HAP-1 (cell line): ENCODE measurements around the gene DDX39A.

Experiments
- DNase-seq, 2 experiments: peaks; one replicate each; pipeline ENCODE4 v3.0.0-alpha.2; 2016 to 2020; ENCODE audit warnings: low spot score in 2 of 2
- H3K27me3 ChIP-seq: fragments of 250-450 bp; sonication (Bioruptor Pico); 2 replicates; pipeline ENCODE4 v1.5.1; 2020; ENCODE audit warnings: low read depth, mild to moderate bottlenecking, moderate library complexity
- H3K36me3 ChIP-seq: fragments of 250-450 bp; sonication (Bioruptor Pico); replicated peaks from 2 replicates; pipeline ENCODE4 v1.5.1; 2020; ENCODE audit warnings: mild to moderate bottlenecking
- H3K4me1 ChIP-seq: fragments of 250-450 bp; sonication (Bioruptor Pico); 2 replicates; pipeline ENCODE4 v1.5.1; 2020; ENCODE audit warnings: mild to moderate bottlenecking
- H3K4me3 ChIP-seq: fragments of 250-450 bp; sonication (Bioruptor Pico); 2 replicates; pipeline ENCODE4 v1.5.1; 2020; ENCODE audit warnings: mild to moderate bottlenecking, moderate library complexity
- H3K9me3 ChIP-seq: fragments of 250-450 bp; sonication (Bioruptor Pico); 2 replicates; pipeline ENCODE4 v1.5.1; 2020; ENCODE audit warnings: mild to moderate bottlenecking, moderate library complexity
- in situ Hi-C: fragments of 300-500 bp; cut with MboI; formaldehyde crosslinking; loops from 3 replicates; pipeline ENCODE4 v1.14.3; 2020; ENCODE audit warnings: low sequenced_read_pairs, inconsistent platforms, mixed read lengths

DDX39A gene

DNA sequence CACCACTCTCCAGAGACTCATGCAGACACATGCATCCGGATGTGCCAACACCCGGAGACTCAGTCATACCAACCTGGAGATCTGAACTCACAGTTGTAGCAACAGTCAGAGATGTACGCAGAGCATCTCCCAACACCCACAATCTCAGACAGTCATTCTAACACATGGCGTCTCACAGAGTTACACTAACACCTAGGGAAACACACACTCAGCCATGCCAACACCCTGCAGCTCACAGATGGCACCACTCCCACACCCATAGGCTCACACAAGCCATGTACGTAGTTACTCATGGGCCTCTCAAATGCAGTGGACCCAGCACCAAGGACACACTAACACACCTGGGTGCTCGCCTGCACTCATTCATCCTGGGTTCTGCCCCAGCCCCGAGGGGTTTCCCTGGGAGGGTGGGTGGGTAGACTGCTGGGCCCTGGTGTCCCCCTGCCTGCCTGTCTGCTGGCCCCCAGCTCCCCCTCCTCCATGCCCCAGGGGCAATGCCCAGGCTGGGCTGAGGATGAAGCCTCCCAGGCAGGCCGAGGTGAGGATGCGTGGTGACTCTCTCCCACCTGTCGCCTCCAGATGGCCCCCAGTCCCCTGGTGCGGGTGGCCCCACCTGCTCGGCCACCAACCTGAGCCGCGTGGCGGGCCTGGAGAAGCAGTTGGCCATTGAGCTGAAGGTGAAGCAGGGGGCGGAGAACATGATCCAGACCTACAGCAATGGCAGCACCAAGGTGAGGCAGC is 23.9 kb upstream of the DDX39A start:
- H3K4me1 ChIP-seq: no peaks in the 10 kb centered on the region
- no peaks in the 10 kb centered on the region for H3K9me3 ChIP-seq
- H3K36me3 ChIP-seq: peaks cover 63% of the 10 kb centered on the region
- H3K4me3 ChIP-seq: no peak overlapping the region
- DNase-seq: no peak
- in situ Hi-C loops: no loop called here
- H3K27me3 ChIP-seq: no peaks in the 10 kb centered on the region

DNA sequence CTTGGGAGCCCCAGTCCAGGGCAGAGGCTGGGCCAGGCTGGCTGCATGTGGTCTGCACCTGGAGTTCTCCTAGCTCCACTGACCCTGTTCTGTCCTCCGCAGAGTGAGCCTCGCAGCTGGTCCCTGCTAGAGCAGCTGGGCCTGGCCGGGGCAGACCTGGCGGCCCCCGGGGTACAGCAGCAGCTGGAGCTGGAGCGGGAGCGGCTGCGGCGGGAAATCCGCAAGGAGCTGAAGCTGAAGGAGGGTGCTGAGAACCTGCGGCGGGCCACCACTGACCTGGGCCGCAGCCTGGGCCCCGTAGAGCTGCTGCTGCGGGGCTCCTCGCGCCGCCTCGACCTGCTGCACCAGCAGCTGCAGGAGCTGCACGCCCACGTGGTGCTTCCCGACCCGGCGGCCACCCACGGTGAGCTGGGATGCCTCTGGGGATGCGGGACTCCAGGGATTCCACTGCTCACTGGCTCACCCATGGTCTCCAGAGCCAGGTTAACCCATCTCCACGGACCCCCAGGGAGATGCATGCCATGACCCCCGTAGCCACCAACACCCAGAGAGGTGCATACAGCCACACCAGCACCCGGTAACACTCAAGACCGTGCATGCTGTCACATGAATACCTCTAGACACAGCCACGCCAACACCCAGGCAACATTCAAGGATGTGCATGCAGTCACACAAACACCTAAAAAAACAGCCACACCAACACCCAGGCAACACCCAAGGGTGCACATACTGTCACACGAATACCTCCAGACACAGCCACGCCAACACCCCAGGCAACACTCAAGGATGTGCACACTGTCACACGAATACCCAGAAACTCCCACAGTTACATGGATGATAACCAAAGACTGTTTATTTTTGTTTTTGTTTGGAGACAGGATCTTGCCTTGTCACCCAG is 22.1 kb upstream of the DDX39A start:
- Histone ChIP-seq H3K4me1 (no peaks in the 10 kb centered on the region), H3K4me3 (no peak overlapping the region), H3K27me3 (no peaks in the 10 kb centered on the region), H3K9me3 (no peaks in the 10 kb centered on the region), H3K36me3 (peaks cover 55% of the 10 kb centered on the region)
- DNase-seq: no peak
- in situ Hi-C loops: no loop called here

- in situ Hi-C loops: no loop called here
- H3K27me3 ChIP-seq: no peaks in the 10 kb centered on the region
- no peaks in the 10 kb centered on the region for H3K9me3 ChIP-seq
- no peak overlapping the region for H3K4me3 ChIP-seq
- H3K36me3 ChIP-seq: peaks cover 43% of the 10 kb centered on the region
- DNase-seq: no peak
- H3K4me1 ChIP-seq: peaks cover under 1% of the 10 kb centered on the region; the same call in 1 of the 2 replicates
Observed at GRCh38 chr19:14440049-14440448, 20.9 kb upstream of the DDX39A start.

- in situ Hi-C loops: no loop called here
- no peak for DNase-seq
- Histone ChIP-seq H3K36me3 (peaks cover 35% of the 10 kb centered on the region), H3K4me1 (peaks cover 11% of the 10 kb centered on the region), H3K9me3 (no peaks in the 10 kb centered on the region), H3K4me3 (no peak overlapping the region), H3K27me3 (no peaks in the 10 kb centered on the region)
Observed at GRCh38 chr19:14439014-14439413, 19.9 kb upstream of the DDX39A start.

DNA sequence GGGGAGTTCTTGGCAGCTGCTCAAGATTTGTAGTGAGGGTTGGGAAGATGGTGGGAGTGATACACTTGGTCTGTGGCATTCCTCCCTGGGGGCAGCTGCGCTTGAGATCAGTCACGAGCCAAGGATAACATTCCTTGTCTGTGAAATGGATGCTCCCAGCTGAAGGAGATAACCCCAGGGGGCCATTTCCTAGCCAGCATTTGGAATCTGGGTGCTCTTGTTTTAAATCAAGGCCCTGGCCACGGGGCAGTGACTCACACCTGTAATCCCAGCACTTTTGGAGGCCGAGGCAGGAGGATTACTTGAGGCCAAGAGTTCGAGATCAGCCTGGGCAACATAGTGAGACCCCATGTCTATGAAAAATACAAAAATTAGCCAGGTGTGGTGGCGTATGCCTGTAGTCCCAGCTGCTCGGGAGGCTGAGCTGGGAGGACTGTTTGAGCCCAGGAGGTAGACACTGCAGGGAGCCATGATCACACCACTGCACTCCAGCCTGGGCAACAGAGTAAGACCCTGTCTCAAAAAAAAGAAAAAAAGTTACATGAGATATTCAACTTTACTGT is 18.5 kb upstream of the DDX39A start:
- H3K27me3 ChIP-seq: no peaks in the 10 kb centered on the region
- peaks cover 22% of the 10 kb centered on the region for H3K36me3 ChIP-seq
- peaks cover 11% of the 10 kb centered on the region for H3K4me1 ChIP-seq
- in situ Hi-C loops: no loop called here
- H3K4me3 ChIP-seq: no peak overlapping the region
- DNase-seq: no peak
- H3K9me3 ChIP-seq: no peaks in the 10 kb centered on the region

- Histone ChIP-seq H3K4me1 (peaks cover 11% of the 10 kb centered on the region), H3K4me3 (no peak overlapping the region; the same call in 1 of the 2 replicates)
- in situ Hi-C loops: no loop called here
Observed at GRCh38 chr19:14435320-14436050, 16.3 kb upstream of the DDX39A start.

DNA sequence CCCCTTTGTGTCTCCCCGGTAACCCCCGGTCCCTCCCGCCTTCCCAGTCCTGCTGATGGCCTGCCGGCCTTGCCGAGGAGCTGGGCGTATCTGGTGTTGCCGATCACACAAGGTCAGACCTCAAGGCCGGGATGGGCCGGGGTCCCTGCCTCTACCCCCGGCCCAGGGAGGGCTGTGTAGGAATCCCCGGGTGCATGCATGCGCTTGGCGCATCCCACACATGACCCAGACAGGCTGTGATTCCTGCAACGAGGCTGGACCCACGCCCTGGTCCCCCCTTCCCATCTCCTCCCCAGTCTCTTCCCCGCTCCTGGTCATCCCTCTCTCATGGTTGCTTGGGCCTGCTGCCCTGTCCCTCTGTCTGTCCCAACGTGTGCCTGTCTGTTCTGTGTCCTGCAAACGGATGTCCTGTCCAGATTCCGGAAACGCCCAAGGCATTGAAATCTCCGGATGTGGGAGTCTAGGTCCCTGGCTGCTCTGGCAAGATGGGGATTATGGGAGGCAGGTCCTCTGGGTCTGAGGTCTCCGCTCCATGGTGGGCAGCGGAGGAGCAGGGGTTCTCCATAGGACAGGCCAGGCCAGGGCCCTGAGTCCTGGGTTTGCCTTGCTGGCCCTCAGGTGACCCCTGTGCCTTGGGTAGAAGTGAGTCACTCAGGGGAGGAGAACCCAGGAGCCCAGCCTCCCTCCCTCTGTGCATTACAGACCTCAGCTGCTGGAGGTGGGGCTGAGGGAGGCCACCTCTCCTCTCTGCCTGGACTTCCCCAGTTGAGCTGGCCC is 15.6 kb upstream of the DDX39A start:
- Histone ChIP-seq H3K27me3 (no peaks in the 10 kb centered on the region), H3K36me3 (peaks cover 10% of the 10 kb centered on the region; the same call in 1 of the 2 replicates), H3K9me3 (no peaks in the 10 kb centered on the region), H3K4me3 (peak overlapping the region; percentile 59), H3K4me1 (peaks cover 11% of the 10 kb centered on the region)
- in situ Hi-C loops: no loop called here
- no peak for DNase-seq

More at GRCh38 chr19:14435320-14436050, 16.3 kb upstream of the DDX39A start:
- no peaks in the 10 kb centered on the region for H3K9me3 ChIP-seq
- peaks cover 10% of the 10 kb centered on the region; the same call in 1 of the 2 replicates for H3K36me3 ChIP-seq
- no peaks in the 10 kb centered on the region for H3K27me3 ChIP-seq
- DNase-seq: no peak

DNA sequence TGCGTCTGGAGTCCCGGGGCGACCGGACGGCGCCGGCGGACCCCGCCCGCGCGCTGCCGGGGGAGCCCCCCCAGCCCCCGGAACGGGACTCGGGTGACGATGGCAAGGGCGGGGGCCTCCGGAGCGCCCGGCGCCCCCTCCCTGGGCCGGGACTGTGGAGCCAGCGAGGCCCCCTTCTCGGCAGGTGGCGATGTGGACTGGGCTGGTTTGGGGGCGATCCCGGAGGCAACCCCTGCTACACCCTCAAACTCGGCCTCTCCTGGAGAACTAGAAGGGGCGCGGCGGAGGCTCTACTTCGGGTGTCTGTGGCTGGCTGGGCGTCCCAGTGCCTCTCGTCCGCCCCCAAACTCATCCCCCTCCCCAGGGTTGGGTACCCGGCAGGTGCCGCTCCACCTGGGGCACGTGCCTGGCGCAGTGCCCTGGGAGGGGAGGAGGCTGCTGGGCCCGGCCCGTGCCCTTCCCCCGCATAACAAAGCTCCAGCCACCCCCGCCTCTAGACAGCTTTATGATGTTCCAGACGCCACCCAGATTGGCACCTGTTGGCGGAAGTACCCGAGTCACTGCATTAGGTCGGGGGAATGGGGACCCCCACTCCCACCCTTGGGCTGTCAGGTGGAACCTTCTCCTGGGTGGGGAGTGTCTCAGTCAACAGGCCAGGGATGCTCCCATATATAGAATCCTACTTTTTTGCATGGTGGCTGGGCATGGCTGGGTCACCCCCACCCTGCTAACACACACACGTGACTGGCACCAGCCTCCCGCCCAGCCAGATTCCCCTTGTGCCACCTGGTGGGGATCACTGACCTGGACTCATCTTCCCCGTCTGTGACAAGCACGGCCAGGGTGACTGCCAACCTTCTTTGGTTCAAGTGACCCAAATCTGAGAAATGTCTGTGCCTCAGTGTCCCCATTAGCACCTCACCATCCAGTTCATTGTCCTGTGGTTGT is 14.7 kb upstream of the DDX39A start:
- Histone ChIP-seq H3K4me3 (peak overlapping the region; percentile 59), H3K27me3 (no peaks in the 10 kb centered on the region), H3K4me1 (peaks cover 11% of the 10 kb centered on the region), H3K9me3 (no peaks in the 10 kb centered on the region), H3K36me3 (peaks cover 10% of the 10 kb centered on the region; the same call in 1 of the 2 replicates)
- in situ Hi-C loops: no loop called here
- no peak for DNase-seq

DNA sequence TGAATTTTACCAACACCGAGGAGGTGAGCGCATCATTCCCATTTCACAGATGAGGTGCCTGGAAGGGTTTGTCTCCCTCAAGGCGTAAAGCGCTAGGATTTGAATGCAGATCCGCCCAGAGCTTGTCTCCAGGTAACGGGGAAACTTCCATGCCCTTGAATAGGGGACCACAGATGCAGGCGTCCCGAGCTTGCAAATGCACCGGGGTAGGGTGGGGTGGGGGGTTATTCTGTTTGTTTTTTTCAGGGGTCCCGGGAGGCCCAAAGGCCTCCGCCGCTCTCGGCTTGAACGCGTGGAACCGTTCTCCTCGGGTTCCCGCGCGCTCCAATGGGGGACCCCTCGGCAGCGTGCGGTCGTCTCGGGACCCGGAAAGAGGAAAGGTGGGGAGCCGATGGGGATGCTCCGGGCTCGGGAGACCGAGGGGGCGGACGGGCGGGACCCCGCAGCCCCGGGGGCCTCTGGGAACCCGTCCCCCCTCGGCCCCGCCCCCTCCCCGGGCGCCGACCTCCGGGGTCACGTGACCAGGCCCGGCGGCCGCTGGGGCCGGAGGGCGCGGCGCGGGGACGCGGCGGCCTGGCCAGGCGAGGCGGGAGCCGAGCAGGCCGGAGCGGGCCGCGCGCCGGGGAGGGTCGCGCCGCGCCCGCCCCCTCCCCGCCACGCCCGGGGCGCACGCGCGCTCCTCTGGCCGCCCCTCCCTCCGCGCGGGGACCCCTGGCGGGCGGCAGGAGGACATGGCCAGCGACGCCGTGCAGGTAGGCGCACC is 13.8 kb upstream of the DDX39A start, which contains the start of gene PKN1:
Gene PKN1 (plus strand): TSS at position 516 of the 763 bp plus-strand sequence. CDS start 216 bp downstream, at position 732.
- Histone ChIP-seq H3K27me3 (no peaks in the 10 kb centered on the region), H3K9me3 (no peaks in the 10 kb centered on the region), H3K4me3 (peak within 1 kb of the TSS; percentile 59), H3K36me3 (peaks cover 10% of the 10 kb centered on the region; the same call in 1 of the 2 replicates), H3K4me1 (peaks cover 11% of the 10 kb centered on the region)
- in situ Hi-C loops: no loop called here
- DNase-seq: peak; percentile 51 to 80

- Histone ChIP-seq H3K9me3 (no peaks in the 10 kb centered on the region), H3K4me1 (peaks cover 11% of the 10 kb centered on the region), H3K4me3 (no peak overlapping the region), H3K36me3 (0 out of 2 replicates have a peak, but pooled peaks cover 3% of the 10 kb centered on the region), H3K27me3 (no peaks in the 10 kb centered on the region)
- in situ Hi-C loops: no loop called here
- no peak for DNase-seq
Observed at GRCh38 chr19:14430712-14431111, 11.6 kb upstream of the DDX39A start.

DNA sequence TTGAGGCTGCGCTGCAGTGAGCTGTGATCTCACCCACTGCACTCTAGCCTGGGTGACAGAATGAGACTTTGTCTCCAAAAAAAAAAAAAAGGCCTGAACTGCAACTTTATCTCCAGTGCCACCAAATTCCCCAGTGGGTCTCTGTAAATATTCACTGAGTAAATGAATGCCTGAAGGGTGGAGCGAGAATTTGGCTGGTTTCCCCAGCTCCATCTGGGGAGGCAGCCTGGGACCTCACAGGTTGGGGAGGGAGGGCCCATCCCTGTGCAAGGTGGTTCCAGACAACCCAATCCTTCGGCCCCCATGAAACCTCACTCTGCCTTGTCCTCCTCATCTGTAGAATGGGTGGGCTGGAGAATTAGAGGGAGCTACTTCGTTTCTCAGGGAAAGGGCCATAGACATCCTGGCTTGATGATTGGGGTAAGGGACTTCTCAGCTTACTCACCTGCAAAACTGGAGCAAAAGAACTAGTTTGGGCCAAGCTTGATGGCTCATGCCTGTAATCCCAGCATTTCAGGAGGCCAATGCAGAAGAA is 9.8 kb upstream of the DDX39A start:
- no peak overlapping the region for H3K4me3 ChIP-seq
- in situ Hi-C loops: no loop called here
- peaks cover 6% of the 10 kb centered on the region for H3K4me1 ChIP-seq
- H3K36me3 ChIP-seq: no peaks in the 10 kb centered on the region
- no peaks in the 10 kb centered on the region for H3K9me3 ChIP-seq
- no peak for DNase-seq
- H3K27me3 ChIP-seq: no peaks in the 10 kb centered on the region
